ENCODE results near the gene C13orf46. TPM values are rescaled to one million over a fixed set of nuclear protein-coding genes. Genes with fewer than 3 reads are reported as not detected.
A peak's percentile ranks its signal among the peaks of the same experiment; 100 is the strongest.

C13orf46 gene
- total RNA-seq, 1 donor from 2014 or later: 0.54 TPM

GRCh38 chr13:113981194-113981605, 7.3 kb upstream of the C13orf46 start:
- Mint-ChIP-seq H3K27me3 (ENCODE audit: low read depth) (no peaks in the 10 kb centered on the region), H3K36me3 (peaks cover 2% of the 10 kb centered on the region), H3K4me1 (peaks cover 11% of the 10 kb centered on the region), H3K9me3 (no peaks in the 10 kb centered on the region), H3K27ac (no peak overlapping the region), H3K4me3 (no peak overlapping the region)
- no peak for DNase-seq (ENCODE audit: low spot score in 2 of 2, unreplicated experiment in 2 of 2)
- no peak for TF ChIP-seq CTCF (IDR thresholded peaks at IDR 0.05; ENCODE audit: unreplicated experiment)

GRCh38 chr13:113980489-113981064, 6.7 kb upstream of the C13orf46 start:
- H3K9me3 Mint-ChIP-seq: no peaks in the 10 kb centered on the region
- DNase-seq (ENCODE audit: low spot score in 2 of 2, unreplicated experiment in 2 of 2): no peak

GRCh38 chr13:113979791-113980471, 6.1 kb upstream of the C13orf46 start:
- H3K36me3 Mint-ChIP-seq: peaks cover 2% of the 10 kb centered on the region
- no peaks in the 10 kb centered on the region for H3K9me3 Mint-ChIP-seq
- peaks cover 11% of the 10 kb centered on the region for H3K4me1 Mint-ChIP-seq
- no peak overlapping the region for H3K27ac Mint-ChIP-seq
- H3K4me3 Mint-ChIP-seq: no peak overlapping the region
- DNase-seq (ENCODE audit: low spot score in 2 of 2, unreplicated experiment in 2 of 2): no peak
- no peaks in the 10 kb centered on the region for H3K27me3 Mint-ChIP-seq (ENCODE audit: low read depth)
- TF ChIP-seq CTCF (IDR thresholded peaks at IDR 0.05; ENCODE audit: unreplicated experiment): no peak

More at GRCh38 chr13:113980489-113981064, 6.7 kb upstream of the C13orf46 start:
- Mint-ChIP-seq H3K27me3 (ENCODE audit: low read depth) (no peaks in the 10 kb centered on the region), H3K36me3 (peaks cover 2% of the 10 kb centered on the region), H3K4me1 (peaks cover 11% of the 10 kb centered on the region), H3K27ac (no peak overlapping the region), H3K4me3 (no peak overlapping the region)
- no peak for TF ChIP-seq CTCF (IDR thresholded peaks at IDR 0.05; ENCODE audit: unreplicated experiment)

- TF ChIP-seq CTCF (IDR thresholded peaks at IDR 0.05; ENCODE audit: unreplicated experiment): no peak
- Mint-ChIP-seq H3K4me1 (peaks cover 11% of the 10 kb centered on the region), H3K27me3 (ENCODE audit: low read depth) (no peaks in the 10 kb centered on the region), H3K27ac (no peak overlapping the region), H3K36me3 (peaks cover 2% of the 10 kb centered on the region), H3K4me3 (no peak overlapping the region), H3K9me3 (no peaks in the 10 kb centered on the region)
- peak in 1 of 2 experiments; percentile 15 for DNase-seq (ENCODE audit: low spot score in 2 of 2, unreplicated experiment in 2 of 2)
Measured at GRCh38 chr13:113978741-113979481, 5.0 kb upstream of the C13orf46 start.

GRCh38 chr13:113977976-113978375, 4.1 kb upstream of the C13orf46 start:
- DNase-seq (ENCODE audit: low spot score in 2 of 2, unreplicated experiment in 2 of 2): peak in 1 of 2 experiments; percentile 9
- H3K36me3 Mint-ChIP-seq: peaks cover 2% of the 10 kb centered on the region
- no peak for TF ChIP-seq CTCF (IDR thresholded peaks at IDR 0.05; ENCODE audit: unreplicated experiment)

More at GRCh38 chr13:113977976-113978375, 4.1 kb upstream of the C13orf46 start:
- H3K4me3 Mint-ChIP-seq: no peak overlapping the region
- H3K4me1 Mint-ChIP-seq: peaks cover 13% of the 10 kb centered on the region
- H3K27ac Mint-ChIP-seq: no peak overlapping the region
- H3K27me3 Mint-ChIP-seq (ENCODE audit: low read depth): no peaks in the 10 kb centered on the region
- H3K9me3 Mint-ChIP-seq: no peaks in the 10 kb centered on the region

Measured in mesothelial cell of epicardium (in vitro differentiated cells).